Loucy (cell line): ENCODE data around the gene SNCAIP.

ENCODE experiments used
- H2AFZ ChIP-seq: fragments of 200-600 bp; sonication (generic); 2 replicates; pipeline ENCODE4 v1.6.0; 2016; ENCODE audit warnings: antibody characterized with exemption, mild to moderate bottlenecking, low read length, moderate library complexity
- H3F3A ChIP-seq: fragments of 200-600 bp; 2 replicates; pipeline ENCODE4 v1.6.0; 2016; ENCODE audit warnings: antibody characterized with exemption, low read depth, mild to moderate bottlenecking
- H3K27me3 ChIP-seq: fragments of 200-600 bp; sonication (generic); 2 replicates; pipeline ENCODE4 v1.6.1; 2014; ENCODE audit warnings: low read length, mild to moderate bottlenecking; ENCODE audit not compliant: insufficient read depth, poor library complexity, severe bottlenecking
- H3K36me3 ChIP-seq: fragments of 200-600 bp; sonication (generic); 2 replicates; pipeline ENCODE4 v1.6.1; 2016; ENCODE audit warnings: low read length; ENCODE audit not compliant: insufficient read depth
- H3K4me1 ChIP-seq: fragments of 200-600 bp; sonication (generic); 2 replicates; pipeline ENCODE4 v1.5.1; 2014; ENCODE audit warnings: low read length, mild to moderate bottlenecking; ENCODE audit not compliant: insufficient read depth, poor library complexity, severe bottlenecking
- H3K4me2 ChIP-seq: fragments of 200-600 bp; sonication (generic); 2 replicates; pipeline ENCODE4 v1.6.0; 2014; ENCODE audit warnings: antibody characterized with exemption, low read length, low read depth, mild to moderate bottlenecking; ENCODE audit not compliant: poor library complexity, severe bottlenecking
- H3K4me3 ChIP-seq: fragments of 200-600 bp; sonication (generic); 2 replicates; pipeline ENCODE4 v1.5.1; 2014; ENCODE audit warnings: low read length, mild to moderate bottlenecking, mixed read lengths; ENCODE audit not compliant: poor library complexity, severe bottlenecking
- H3K79me2 ChIP-seq: fragments of 200-600 bp; sonication (generic); 2 replicates; pipeline ENCODE4 v1.6.1; 2014; ENCODE audit warnings: low read length; ENCODE audit not compliant: insufficient read depth
- H3K9ac ChIP-seq: fragments of 200-600 bp; sonication (generic); 2 replicates; pipeline ENCODE4 v1.6.0; 2014; ENCODE audit warnings: mild to moderate bottlenecking, low read depth, low read length, moderate library complexity; ENCODE audit not compliant: poor library complexity, severe bottlenecking
- H3K9me2 ChIP-seq: fragments of 200-600 bp; sonication (generic); replicated peaks from 2 replicates; pipeline ENCODE4 v1.6.1; 2016; ENCODE audit warnings: low read depth, low read length, mixed read lengths
- H3K9me3 ChIP-seq: fragments of 200-600 bp; sonication (generic); 2 replicates; pipeline ENCODE4 v1.6.1; 2014; ENCODE audit warnings: mild to moderate bottlenecking, antibody characterized with exemption, low read length, low read depth; ENCODE audit not compliant: insufficient read depth
- H4K20me1 ChIP-seq: fragments of 200-600 bp; sonication (generic); 2 replicates; pipeline ENCODE4 v1.6.0; 2014; ENCODE audit warnings: antibody characterized with exemption, low read length, mild to moderate bottlenecking; ENCODE audit not compliant: insufficient read depth, poor library complexity, severe bottlenecking
- CTCF ChIP-seq: fragments of 200-600 bp; sonication (generic); conservative IDR thresholded peaks from 2 replicates; pipeline ENCODE4 v1.5.1; 2014; ENCODE audit warnings: mild to moderate bottlenecking, antibody characterized with exemption, low read length
- EZH2phosphoT487 ChIP-seq: fragments of 200-600 bp; IDR thresholded peaks from 2 replicates; pipeline ENCODE4 v1.6.1; 2018; ENCODE audit warnings: antibody characterized with exemption, mild to moderate bottlenecking, moderate library complexity, borderline replicate concordance

Gene SNCAIP

GRCh38 chr5:122392824-122393223 lies 80.8 kb downstream of the SNCAIP start:
- no peak overlapping the region for H3K4me2 ChIP-seq

DNA sequence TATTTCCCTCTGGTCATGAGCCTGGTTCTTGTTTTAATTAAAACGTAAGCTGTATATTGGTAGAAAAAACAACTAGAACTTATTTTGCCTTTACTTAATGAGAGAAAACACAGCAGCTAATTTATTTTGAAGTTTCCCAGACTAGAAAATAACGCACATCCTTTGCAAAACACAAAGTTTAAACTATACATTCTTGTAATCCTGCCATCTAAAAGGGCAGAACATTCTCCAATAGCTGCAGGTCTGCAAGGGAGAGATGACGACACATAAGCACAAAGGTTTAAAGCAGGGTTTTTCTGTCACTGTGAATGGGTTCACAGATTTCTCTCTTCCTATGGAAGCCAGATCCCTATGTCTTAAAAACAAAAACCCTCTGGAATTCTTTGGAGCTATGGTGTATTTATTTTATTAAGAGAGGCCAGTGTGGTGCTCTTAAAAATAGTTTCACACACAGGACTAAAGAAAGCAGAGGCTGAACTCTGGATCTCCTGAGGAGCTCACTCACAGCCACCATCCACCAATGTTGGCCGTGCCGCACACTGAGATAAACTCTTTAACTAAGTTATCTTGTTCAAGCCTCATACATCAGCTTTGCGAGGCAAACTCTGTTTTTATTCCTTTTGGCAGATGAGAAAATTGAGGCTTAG lies 82.4 kb downstream of the SNCAIP start:
- Histone ChIP-seq H3K9me3 (no peaks in the 10 kb centered on the region), H3K36me3 (no peaks in the 10 kb centered on the region), H2AFZ (no peak overlapping the region), H4K20me1 (no peaks in the 10 kb centered on the region), H3K4me2 (no peak overlapping the region), H3K27me3 (no peaks in the 10 kb centered on the region), H3K79me2 (no peaks in the 10 kb centered on the region), H3K4me1 (no peaks in the 10 kb centered on the region), H3K4me3 (no peak overlapping the region), H3F3A (no peaks in the 10 kb centered on the region), H3K9me2 (no peaks in the 10 kb centered on the region), H3K9ac (no peak overlapping the region)
- TF ChIP-seq CTCF, result no peak
- no peak for TF ChIP-seq EZH2phosphoT487

More at GRCh38 chr5:122392824-122393223, 80.8 kb downstream of the SNCAIP start:
- no peak for TF ChIP-seq CTCF
- no peak for TF ChIP-seq EZH2phosphoT487
- Histone ChIP-seq H3K9me2 (no peaks in the 10 kb centered on the region), H2AFZ (no peak overlapping the region), H3K79me2 (no peaks in the 10 kb centered on the region), H3K27me3 (no peaks in the 10 kb centered on the region), H3K4me3 (no peak overlapping the region), H3K9ac (no peak overlapping the region), H3K36me3 (no peaks in the 10 kb centered on the region), H3K4me1 (no peaks in the 10 kb centered on the region), H4K20me1 (no peaks in the 10 kb centered on the region), H3F3A (no peaks in the 10 kb centered on the region), H3K9me3 (no peaks in the 10 kb centered on the region)

- Histone ChIP-seq H3K9ac (no peak overlapping the region), H3K9me2 (no peaks in the 10 kb centered on the region), H3F3A (no peaks in the 10 kb centered on the region), H3K4me3 (no peak overlapping the region), H3K4me1 (no peaks in the 10 kb centered on the region), H3K36me3 (no peaks in the 10 kb centered on the region), H4K20me1 (no peaks in the 10 kb centered on the region), H3K9me3 (no peaks in the 10 kb centered on the region), H3K4me2 (no peak overlapping the region), H2AFZ (no peak overlapping the region), H3K27me3 (no peaks in the 10 kb centered on the region), H3K79me2 (no peaks in the 10 kb centered on the region)
- no peak for TF ChIP-seq CTCF
- TF ChIP-seq EZH2phosphoT487, result no peak
These were observed 86.0 kb downstream of the SNCAIP start for GRCh38 chr5:122398016-122398415.
